Muscle layer of duodenum (tissue), 2 donors: ENCODE data around the gene GRIA1.

ENCODE experiments used
- H3K27ac ChIP-seq: one replicate; pipeline ENCODE4 v1.7.0; 2013; ENCODE audit warnings: mild to moderate bottlenecking, low read length
- H3K27me3 ChIP-seq: one replicate; pipeline ENCODE4 v1.7.0; 2013; ENCODE audit warnings: low read depth, mild to moderate bottlenecking, control low read depth, low read length
- H3K36me3 ChIP-seq, 2 donors: one replicate each; pipeline ENCODE4 v1.7.0; 2013; ENCODE audit warnings: low read length in 2 of 2, control low read depth in 1 of 2, mild to moderate bottlenecking in 1 of 2; ENCODE audit not compliant: insufficient read depth in 2 of 2, control insufficient read depth in 1 of 2
- H3K4me1 ChIP-seq, 2 donors: one replicate each; pipeline ENCODE4 v1.7.0; 2013; ENCODE audit warnings: low read length in 2 of 2, mild to moderate bottlenecking in 2 of 2, control low read depth in 1 of 2, moderate library complexity in 1 of 2; ENCODE audit not compliant: insufficient read depth in 2 of 2, control insufficient read depth in 1 of 2
- H3K4me3 ChIP-seq, 2 donors: one replicate each; pipeline ENCODE4 v1.7.0; 2013; ENCODE audit warnings: low read length in 2 of 2, low read depth in 1 of 2, mild to moderate bottlenecking in 1 of 2
- H3K9me3 ChIP-seq, 2 donors: one replicate each; pipeline ENCODE4 v1.7.0; 2013; ENCODE audit warnings: low read length in 2 of 2, control low read depth in 1 of 2, mild to moderate bottlenecking in 1 of 2; ENCODE audit not compliant: control insufficient read depth in 1 of 2
- donor health status: healthy.

GRIA1 gene

GRCh38 chr5:153584126-153584959, 93.9 kb downstream of the GRIA1 start:
- Histone ChIP-seq H3K4me1 (no peaks in the 10 kb centered on the region), H3K9me3 (no peaks in the 10 kb centered on the region), H3K27ac (no peak overlapping the region), H3K4me3 (no peak overlapping the region), H3K36me3 (no peaks in the 10 kb centered on the region), H3K27me3 (no peaks in the 10 kb centered on the region)

DNA sequence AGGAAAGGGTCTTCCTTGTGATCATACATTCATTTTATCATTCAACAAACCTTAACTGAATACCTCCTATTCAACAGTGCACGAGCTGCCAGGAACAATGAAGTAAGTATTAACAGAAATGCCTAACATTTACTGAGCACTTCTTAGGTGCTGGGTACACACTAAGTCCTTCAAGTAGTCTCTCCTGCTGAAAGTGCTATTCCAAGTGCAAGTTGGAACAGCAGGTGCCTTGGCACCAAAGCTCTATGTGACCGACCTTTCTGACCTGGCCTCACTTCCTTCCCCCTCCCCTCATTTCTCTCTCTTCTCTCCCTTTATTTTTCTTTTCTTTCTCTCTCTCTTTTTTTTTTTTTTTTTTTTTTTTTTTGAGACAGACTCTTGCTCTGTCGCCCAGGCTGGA, 94.5 kb downstream of the GRIA1 start:
- Histone ChIP-seq H3K4me3 (no peak overlapping the region), H3K9me3 (no peaks in the 10 kb centered on the region), H3K27ac (no peak overlapping the region), H3K27me3 (no peaks in the 10 kb centered on the region), H3K4me1 (no peaks in the 10 kb centered on the region), H3K36me3 (no peaks in the 10 kb centered on the region)

- Histone ChIP-seq H3K36me3 (no peaks in the 10 kb centered on the region), H3K4me1 (no peaks in the 10 kb centered on the region), H3K27ac (no peak overlapping the region), H3K9me3 (no peaks in the 10 kb centered on the region), H3K4me3 (no peak overlapping the region), H3K27me3 (no peaks in the 10 kb centered on the region)
Measured at GRCh38 chr5:153585622-153586277, 95.3 kb downstream of the GRIA1 start.

DNA sequence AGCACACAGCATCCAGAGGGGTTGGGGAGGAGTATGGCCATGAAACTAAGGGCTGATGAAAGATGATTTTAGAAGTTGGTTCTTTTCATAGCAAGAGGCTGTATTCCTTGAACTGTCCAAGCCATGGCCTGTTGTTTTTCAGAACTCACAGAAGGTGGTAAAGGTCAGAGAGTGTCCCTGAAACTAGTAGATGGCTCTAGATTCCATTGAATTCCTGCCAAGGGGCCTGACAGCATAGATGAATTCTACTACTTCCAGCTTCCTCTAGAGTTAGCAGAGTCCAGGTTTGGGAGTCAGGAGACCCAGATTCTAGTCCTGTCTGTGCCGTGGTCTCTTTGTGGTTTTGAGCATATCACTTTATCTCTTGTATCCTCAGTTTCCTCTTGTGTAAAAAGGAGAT, 101.6 kb downstream of the GRIA1 start:
- H3K36me3 ChIP-seq = no peaks in the 10 kb centered on the region
- no peaks in the 10 kb centered on the region for H3K4me1 ChIP-seq
- no peak overlapping the region for H3K4me3 ChIP-seq
- H3K27me3 ChIP-seq = no peaks in the 10 kb centered on the region
- no peak overlapping the region for H3K27ac ChIP-seq
- H3K9me3 ChIP-seq = no peaks in the 10 kb centered on the region

DNA sequence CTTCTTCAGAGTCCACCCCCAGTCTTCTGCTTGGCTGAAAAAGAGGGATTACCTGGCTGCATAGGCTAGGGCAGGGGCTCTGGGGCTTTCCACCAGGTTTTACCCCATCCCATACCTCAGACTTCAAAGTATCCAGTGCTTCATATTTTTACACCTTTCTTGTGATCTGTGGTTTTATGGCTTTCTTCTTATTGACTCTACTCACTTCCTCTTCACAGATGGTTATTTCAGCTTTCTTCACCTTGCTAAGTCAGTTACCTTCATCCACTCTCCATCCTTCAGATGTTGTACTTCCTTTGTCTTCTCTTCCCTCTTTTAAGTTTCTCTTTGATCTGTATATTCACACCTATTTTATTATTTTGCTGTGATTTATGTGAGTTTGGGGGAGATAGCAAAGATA, 104.3 kb downstream of the GRIA1 start:
- H3K9me3 ChIP-seq = no peaks in the 10 kb centered on the region
- H3K27ac ChIP-seq = no peak overlapping the region
- no peak overlapping the region for H3K4me3 ChIP-seq
- no peaks in the 10 kb centered on the region for H3K36me3 ChIP-seq
- no peaks in the 10 kb centered on the region for H3K27me3 ChIP-seq
- H3K4me1 ChIP-seq = no peaks in the 10 kb centered on the region

DNA sequence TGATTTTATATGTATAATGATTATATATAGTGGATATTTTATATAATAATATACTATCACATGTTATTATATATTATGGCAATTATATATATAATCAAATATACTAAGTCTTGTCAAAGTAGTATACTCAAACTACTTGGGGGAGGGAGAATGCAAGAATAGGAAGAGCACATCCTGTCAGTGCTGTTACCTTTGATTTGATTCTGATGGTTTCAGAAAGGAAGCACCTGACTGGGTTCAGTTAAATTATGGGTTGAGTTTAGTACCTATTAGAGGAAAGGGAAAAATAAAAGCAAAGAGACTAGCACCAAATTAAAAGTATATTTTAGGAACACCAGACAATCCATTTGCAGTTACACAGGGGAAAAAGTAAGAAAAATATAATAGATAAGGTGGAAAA, 107.6 kb downstream of the GRIA1 start:
- no peaks in the 10 kb centered on the region for H3K36me3 ChIP-seq
- H3K27me3 ChIP-seq = no peaks in the 10 kb centered on the region
- no peaks in the 10 kb centered on the region for H3K9me3 ChIP-seq
- no peaks in the 10 kb centered on the region for H3K4me1 ChIP-seq
- H3K27ac ChIP-seq = no peak overlapping the region
- H3K4me3 ChIP-seq = no peak overlapping the region

GRCh38 chr5:153601377-153601776, 110.9 kb downstream of the GRIA1 start:
- no peaks in the 10 kb centered on the region for H3K9me3 ChIP-seq
- H3K27me3 ChIP-seq = no peaks in the 10 kb centered on the region
- no peak overlapping the region for H3K4me3 ChIP-seq
- H3K36me3 ChIP-seq = no peaks in the 10 kb centered on the region
- no peaks in the 10 kb centered on the region for H3K4me1 ChIP-seq
- no peak overlapping the region for H3K27ac ChIP-seq

DNA sequence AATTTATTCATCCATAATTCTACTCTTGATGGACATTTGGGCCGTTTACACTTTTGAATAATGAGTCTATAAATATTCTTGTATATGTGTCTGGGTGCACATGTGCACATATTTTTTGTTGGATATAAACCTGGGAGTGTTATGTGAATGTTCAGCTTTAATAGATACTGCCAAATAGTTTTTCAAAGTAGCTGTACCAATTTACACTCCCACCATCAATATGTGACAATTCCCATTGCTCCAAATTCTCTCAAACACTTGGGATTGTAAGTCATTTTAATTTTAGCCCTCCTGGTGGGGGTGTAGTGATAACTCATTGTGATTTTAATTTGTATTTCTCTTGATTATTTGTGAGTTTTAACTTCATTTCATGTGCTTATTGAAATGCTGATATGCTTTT, 114.9 kb downstream of the GRIA1 start:
- no peak overlapping the region for H3K27ac ChIP-seq
- no peaks in the 10 kb centered on the region for H3K36me3 ChIP-seq
- no peak overlapping the region for H3K4me3 ChIP-seq
- no peaks in the 10 kb centered on the region for H3K4me1 ChIP-seq
- H3K27me3 ChIP-seq = no peaks in the 10 kb centered on the region
- H3K9me3 ChIP-seq = no peaks in the 10 kb centered on the region

DNA sequence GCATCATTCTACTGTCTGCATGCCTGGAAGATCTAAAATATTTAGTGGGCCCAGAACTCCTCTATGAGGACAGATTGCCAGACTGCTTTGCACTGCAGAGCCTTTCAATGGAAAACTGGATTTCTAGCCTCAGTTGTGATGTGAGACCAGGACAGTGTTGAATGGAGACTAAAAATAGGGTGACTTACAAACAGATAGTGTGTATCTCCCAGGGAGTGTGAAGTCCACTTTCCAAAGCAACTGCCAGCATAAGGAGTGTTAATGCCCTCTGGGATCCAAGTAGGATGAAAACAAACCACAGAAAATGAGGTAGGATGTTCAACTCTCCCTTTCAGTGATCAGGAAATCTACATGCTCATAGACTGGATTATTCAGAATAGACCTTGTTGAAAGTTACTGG, 119.5 kb downstream of the GRIA1 start:
- H3K27ac ChIP-seq = no peak overlapping the region
- no peaks in the 10 kb centered on the region for H3K4me1 ChIP-seq
- H3K4me3 ChIP-seq = no peak overlapping the region
- no peaks in the 10 kb centered on the region for H3K36me3 ChIP-seq
- H3K27me3 ChIP-seq = no peaks in the 10 kb centered on the region
- H3K9me3 ChIP-seq = no peaks in the 10 kb centered on the region

- Histone ChIP-seq H3K4me3 (no peak overlapping the region), H3K36me3 (no peaks in the 10 kb centered on the region), H3K27ac (no peak overlapping the region), H3K4me1 (no peaks in the 10 kb centered on the region), H3K9me3 (no peaks in the 10 kb centered on the region), H3K27me3 (no peaks in the 10 kb centered on the region)
Measured at GRCh38 chr5:153610811-153611210, 120.3 kb downstream of the GRIA1 start.

GRCh38 chr5:153613144-153613543, 122.7 kb downstream of the GRIA1 start:
- no peaks in the 10 kb centered on the region for H3K36me3 ChIP-seq
- no peak overlapping the region for H3K4me3 ChIP-seq
- no peaks in the 10 kb centered on the region for H3K9me3 ChIP-seq

GRCh38 chr5:153613672-153614071, 123.2 kb downstream of the GRIA1 start:
- Histone ChIP-seq H3K9me3 (no peaks in the 10 kb centered on the region), H3K27me3 (no peaks in the 10 kb centered on the region), H3K4me3 (no peak overlapping the region), H3K4me1 (no peaks in the 10 kb centered on the region), H3K36me3 (no peaks in the 10 kb centered on the region), H3K27ac (no peak overlapping the region)

More at GRCh38 chr5:153613144-153613543, 122.7 kb downstream of the GRIA1 start:
- Histone ChIP-seq H3K27ac (no peak overlapping the region), H3K4me1 (no peaks in the 10 kb centered on the region), H3K27me3 (no peaks in the 10 kb centered on the region)
